ENCODE data around the gene GRM5.

GRM5 gene

DNA sequence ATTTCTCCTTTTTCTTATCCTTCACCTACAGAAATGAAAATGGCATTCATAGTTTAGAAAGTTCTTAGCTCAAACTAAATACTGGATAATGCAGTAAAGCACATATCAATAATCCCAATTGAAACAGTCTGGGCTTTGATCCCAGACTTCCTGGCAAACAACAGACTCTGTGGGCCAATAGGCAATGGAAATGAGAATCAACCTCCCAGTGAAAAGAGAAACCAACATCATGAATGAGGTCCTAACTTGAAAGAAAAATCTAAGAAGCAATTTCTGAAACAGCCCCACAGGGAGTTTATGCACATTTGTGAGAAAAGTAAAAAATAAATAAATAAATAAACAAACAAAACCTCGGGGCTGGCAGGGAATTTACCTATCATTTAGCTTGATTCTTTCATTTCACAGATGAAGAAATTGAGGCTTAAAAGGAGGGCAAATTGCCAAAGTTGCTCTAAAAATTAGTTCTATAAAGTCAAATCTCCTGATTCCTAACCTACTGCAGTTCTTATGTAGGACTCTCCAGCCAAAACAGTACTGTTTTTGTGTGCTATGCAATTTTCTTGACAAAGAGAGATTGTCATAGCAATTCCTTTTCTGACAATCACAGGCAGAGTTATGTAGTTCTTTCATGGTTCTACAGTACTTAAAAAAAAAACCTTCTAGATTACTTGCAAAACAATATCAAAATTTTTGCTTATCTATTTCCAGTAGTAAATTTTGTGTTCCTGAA is 265.8 kb downstream of the GRM5 start:
- no peak for TF ChIP-seq JUND (IDR thresholded peaks at IDR 0.05; ENCODE audit: low read depth)
- in situ Hi-C loops (cut with HindIII; ENCODE audit: low pct_unique_long_range_greater_than_20kb, low sequenced_read_pairs): no loop called here
- DNase-seq (ENCODE audit: low read depth in 1 of 2, low spot score in 1 of 2): no peak

DNA sequence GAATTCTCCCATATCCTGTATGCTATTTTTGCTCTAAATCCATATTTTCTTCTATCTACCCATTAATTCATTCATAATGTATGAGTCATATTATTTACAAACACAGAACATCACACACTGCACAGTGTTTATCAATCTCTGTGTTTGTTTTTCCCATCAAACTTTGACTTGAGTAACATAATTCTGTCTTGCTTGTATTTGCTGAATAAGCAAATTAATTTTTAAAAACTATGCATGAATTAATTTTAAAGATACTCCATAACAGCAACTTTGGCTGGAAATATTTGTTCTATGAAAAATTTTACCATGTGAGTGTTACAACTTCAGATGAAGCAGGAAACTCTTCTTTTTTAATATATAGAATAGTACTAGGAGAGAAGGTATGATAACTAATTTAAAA is 275.6 kb downstream of the GRM5 start:
- TF ChIP-seq JUND (IDR thresholded peaks at IDR 0.05; ENCODE audit: low read depth): no peak
- no peak for DNase-seq (ENCODE audit: low read depth in 1 of 2, low spot score in 1 of 2)
- in situ Hi-C loops (cut with HindIII; ENCODE audit: low pct_unique_long_range_greater_than_20kb, low sequenced_read_pairs): no loop called here

DNA sequence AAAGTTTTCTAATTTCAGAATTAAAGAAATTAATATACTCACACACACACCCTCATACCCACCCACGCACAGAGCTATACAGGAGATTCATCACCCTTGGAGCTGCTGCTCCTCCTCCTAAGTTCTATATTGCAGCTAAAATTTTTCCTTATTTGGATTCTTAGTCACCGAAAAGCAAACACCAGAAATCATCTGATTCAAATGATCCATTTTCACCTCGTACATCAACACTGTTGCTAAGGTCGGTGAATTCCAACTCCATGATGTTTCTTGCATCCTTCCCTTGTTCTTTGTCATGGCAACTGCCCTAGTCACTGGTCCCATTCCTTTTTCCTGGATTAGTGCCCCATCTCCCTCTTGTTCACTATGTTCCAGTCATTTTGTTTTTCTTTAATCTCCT is 286.2 kb downstream of the GRM5 start:
- no peak for DNase-seq (ENCODE audit: low read depth in 1 of 2, low spot score in 1 of 2)
- in situ Hi-C loops (cut with HindIII; ENCODE audit: low pct_unique_long_range_greater_than_20kb, low sequenced_read_pairs): no loop called here
- TF ChIP-seq JUND (IDR thresholded peaks at IDR 0.05; ENCODE audit: low read depth): no peak

DNA sequence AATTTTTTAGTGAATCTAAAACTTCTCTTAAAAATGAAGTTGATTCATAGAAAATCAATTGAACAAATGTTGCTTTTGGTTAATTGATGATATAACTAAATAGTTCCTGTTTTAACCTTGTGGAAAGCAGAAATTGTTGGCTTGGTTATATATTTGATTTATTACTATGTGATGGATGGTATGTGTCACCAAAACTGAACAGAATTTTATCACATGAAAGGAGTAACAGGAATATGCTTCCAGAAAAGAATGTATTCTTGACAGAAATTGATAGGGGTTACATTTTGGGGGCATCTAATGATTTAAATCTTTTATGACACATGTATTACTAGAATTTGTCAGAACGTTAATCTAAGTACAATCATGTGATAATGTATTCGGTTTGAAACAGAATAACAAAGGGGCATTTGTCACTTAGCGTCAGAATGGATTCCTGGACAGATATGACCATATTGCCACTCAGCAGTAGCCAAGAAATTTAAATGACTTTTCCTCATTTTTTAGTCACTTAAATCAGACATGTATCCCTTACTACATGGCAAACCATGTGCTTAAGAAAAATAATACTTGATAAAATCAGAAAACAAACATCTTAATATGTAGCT is 295.2 kb downstream of the GRM5 start:
- no peak for DNase-seq (ENCODE audit: low read depth in 1 of 2, low spot score in 1 of 2)
- in situ Hi-C loops (cut with HindIII; ENCODE audit: low pct_unique_long_range_greater_than_20kb, low sequenced_read_pairs): no loop called here
- no peak for TF ChIP-seq JUND (IDR thresholded peaks at IDR 0.05; ENCODE audit: low read depth)

DNA sequence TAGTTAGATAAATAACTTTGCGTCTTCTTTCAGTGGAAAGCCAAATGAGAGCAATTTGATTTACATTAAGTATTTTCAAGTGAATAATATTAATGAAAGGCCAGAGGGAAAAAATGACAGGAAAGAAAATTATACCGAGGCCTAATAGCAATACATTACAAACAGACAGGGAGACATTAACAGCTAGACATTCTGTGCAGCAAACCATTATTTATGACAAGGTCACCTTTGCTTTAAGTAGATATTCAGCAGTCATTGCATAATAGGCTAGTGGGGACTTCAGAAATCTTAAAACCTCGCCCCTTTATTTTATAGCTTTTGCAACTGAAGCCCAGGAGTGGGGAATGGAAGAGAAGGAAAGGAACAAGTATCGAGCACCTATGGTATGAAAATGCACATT is 321.6 kb downstream of the GRM5 start:
- DNase-seq (ENCODE audit: low read depth in 1 of 2, low spot score in 1 of 2): no peak
- in situ Hi-C loops (cut with HindIII; ENCODE audit: low pct_unique_long_range_greater_than_20kb, low sequenced_read_pairs): no loop called here
- no peak for TF ChIP-seq JUND (IDR thresholded peaks at IDR 0.05; ENCODE audit: low read depth)

DNA sequence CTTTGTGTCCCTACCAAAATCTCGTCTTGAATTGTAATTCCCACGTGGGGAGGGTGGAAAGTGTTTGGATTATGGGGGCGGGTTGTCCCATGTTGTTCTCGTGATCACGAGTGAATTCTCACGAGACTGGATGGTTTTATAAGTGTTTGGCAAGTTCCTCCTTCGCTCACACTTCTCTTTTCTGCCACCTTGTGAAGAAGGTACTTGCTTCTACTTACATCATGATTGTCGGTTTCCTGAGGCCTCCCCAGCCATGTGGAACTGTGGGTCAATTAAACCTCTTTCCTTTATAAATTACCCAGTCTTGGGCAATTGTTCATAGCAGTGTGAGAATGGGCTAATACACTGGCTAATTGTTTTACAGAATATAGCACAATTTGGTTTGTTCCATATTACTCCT is 326.3 kb downstream of the GRM5 start:
- in situ Hi-C loops (cut with HindIII; ENCODE audit: low pct_unique_long_range_greater_than_20kb, low sequenced_read_pairs): no loop called here
- no peak for DNase-seq (ENCODE audit: low read depth in 1 of 2, low spot score in 1 of 2)
- TF ChIP-seq JUND (IDR thresholded peaks at IDR 0.05; ENCODE audit: low read depth): no peak

DNA sequence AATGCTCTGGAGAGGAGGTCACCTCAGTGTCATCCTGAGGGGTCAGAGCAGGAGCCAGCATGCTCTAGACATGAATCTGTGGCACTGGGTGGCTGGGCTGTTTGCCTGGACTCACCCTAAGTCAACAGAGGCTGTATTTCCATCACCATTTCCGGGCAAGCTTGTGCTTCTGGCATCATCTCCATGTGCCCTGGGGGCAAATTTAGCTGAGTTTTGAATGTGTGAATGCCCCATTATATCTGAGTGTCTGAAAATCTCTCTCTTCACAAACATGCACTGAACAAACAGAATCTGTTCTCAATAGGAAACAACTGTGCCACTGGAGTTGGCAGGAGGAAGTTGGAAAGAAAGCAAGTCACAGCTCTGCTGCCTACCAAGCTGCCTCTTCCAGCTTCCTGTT is 356.2 kb downstream of the GRM5 start:
- no peak for TF ChIP-seq JUND (IDR thresholded peaks at IDR 0.05; ENCODE audit: low read depth)
- peak in 1 of 2 experiments; percentile 14 for DNase-seq (ENCODE audit: low read depth in 1 of 2, low spot score in 1 of 2)

DNA sequence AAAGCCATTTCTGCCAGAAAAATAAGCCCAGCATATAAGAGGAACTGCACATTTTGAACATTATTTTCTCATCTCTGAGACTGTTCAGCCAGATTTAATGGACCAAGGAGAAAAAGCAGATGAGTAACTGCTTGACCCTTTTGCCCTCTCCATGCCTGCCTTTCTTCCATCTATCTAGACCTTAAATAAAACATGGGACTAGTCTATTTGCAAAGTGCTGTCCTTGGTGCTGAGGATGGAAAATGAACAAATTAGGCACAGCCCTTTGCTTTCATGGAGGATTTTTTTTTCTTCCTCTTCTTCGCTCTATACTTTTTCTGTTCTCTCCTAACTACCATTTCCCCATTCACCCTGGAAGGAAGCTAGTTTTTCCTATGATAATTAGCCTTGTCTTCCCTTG is 361.3 kb downstream of the GRM5 start:
- in situ Hi-C loops (cut with HindIII; ENCODE audit: low pct_unique_long_range_greater_than_20kb, low sequenced_read_pairs): no loop called here
- no peak for TF ChIP-seq JUND (IDR thresholded peaks at IDR 0.05; ENCODE audit: low read depth)
- peak in 1 of 2 experiments; percentile 18 for DNase-seq (ENCODE audit: low read depth in 1 of 2, low spot score in 1 of 2)

More for the DNA sequence above, 356.2 kb downstream of the GRM5 start:
- in situ Hi-C loops (cut with HindIII; ENCODE audit: low pct_unique_long_range_greater_than_20kb, low sequenced_read_pairs): no loop called here

DNA sequence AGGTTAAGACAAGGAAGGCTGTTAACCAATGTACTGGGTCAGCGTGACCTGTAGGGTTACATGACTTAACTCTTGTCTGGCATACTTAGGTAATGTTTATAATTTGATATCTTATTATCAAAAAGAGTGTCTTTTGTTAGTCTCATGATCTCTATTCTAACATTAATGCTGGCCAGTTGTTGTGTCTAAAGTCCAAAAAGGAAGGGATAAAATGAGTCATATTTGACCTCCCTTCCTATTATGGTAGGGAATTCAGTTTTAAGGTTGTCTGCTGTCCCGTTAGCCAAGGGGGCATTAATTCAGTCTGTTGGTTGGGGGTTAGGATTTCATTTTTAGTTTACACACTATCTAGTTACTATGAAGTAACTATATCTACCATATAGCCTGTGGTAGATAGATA is 364.0 kb downstream of the GRM5 start:
- no peak for TF ChIP-seq JUND (IDR thresholded peaks at IDR 0.05; ENCODE audit: low read depth)
- in situ Hi-C loops (cut with HindIII; ENCODE audit: low pct_unique_long_range_greater_than_20kb, low sequenced_read_pairs): no loop called here
- DNase-seq (ENCODE audit: low read depth in 1 of 2, low spot score in 1 of 2): no peak

DNA sequence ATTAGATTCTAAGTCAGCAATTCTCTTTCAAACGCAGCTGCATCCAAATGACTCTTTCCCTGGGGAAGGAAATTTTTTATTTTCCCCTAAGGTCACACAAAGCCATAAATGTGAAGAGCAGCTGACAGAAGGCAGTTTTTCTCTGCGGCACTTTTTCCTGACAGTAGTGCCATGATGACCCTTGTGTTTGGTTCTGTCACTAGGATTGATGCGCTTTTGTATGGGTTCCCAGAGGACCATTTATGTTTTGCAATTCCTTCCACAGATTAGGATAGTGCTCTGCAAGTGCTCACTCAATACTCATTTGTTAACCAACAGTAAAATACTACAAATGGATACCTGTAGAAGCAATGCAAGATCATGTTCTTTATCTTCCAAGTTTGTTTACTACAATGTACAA is 368.6 kb downstream of the GRM5 start:
- DNase-seq (ENCODE audit: low read depth in 1 of 2, low spot score in 1 of 2): no peak
- no peak for TF ChIP-seq JUND (IDR thresholded peaks at IDR 0.05; ENCODE audit: low read depth)
- in situ Hi-C loops (cut with HindIII; ENCODE audit: low pct_unique_long_range_greater_than_20kb, low sequenced_read_pairs): no loop called here

DNA sequence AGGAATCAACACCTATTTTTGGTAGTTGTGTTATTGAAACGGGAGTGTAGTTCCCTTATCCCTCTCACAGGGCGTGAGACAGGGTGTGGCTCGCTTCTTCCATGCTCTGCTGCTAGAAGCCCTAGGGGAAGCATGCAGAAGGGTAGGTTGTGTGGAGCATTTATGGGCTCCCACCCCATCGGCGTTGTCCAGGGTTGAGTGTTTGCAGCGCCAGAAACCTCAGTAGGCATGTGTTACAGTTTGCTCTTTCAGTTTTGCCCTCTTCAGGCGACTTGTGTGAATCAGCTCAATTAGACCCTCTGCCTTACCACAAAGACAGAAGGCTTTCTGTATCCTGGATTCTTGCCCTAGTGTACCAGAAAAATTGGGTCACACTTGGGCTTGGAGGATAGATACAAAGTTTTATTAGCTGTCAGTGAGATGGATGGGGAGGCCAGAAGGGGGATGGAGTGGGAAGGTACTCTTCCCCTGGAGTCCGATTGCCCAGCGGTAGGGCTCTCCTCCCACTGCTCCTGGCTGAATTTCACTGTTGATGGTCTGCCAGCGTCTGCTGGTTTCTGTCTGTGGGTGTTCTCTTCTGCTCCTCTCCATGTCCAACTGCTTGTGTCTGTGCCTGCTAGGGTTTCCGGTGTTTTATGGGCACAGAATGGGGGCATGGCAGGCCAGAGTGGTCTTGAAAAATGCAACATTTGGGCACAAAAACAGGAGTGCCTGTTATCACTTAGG is 369.9 kb downstream of the GRM5 start:
- TF ChIP-seq JUND (IDR thresholded peaks at IDR 0.05; ENCODE audit: low read depth): no peak
- DNase-seq (ENCODE audit: low read depth in 1 of 2, low spot score in 1 of 2): no peak
- in situ Hi-C loops (cut with HindIII; ENCODE audit: low pct_unique_long_range_greater_than_20kb, low sequenced_read_pairs): no loop called here

DNA sequence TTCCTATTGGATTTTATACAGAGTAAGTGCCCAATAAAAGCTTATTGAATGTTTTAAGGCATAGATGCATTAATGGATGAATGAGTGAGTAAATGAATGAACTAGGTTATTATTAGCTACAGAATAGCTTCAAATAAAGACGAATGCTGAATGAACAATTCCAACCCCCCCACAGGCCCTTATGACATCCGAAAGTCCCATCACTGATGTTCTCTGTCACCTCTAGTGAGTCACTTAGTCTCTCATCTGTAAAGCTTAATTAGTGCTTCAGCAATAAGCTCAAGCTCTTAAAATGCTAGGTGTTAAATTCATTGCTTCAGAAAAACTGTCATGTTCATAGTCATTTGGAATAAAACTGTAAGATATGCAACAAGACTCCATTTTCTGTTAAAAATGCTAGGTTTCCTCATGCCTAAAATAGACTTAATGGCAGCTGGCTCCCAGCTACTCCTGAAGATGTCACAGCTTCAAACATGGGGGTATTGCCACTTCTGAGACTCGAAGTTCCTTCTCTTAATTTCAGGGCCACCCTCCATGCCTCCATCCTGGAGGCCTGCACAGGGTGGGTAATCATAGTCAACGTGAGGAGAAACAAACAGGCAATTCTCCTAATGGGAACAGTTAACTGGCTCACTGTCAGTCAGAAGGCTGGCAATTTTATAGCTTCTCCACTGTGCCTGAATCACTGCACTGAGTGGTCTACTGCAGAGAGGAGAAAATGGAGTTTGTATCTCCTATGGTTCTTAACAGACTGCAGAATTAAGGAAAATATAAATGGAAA is 373.3 kb downstream of the GRM5 start:
- no peak for DNase-seq (ENCODE audit: low read depth in 1 of 2, low spot score in 1 of 2)
- in situ Hi-C loops (cut with HindIII; ENCODE audit: low pct_unique_long_range_greater_than_20kb, low sequenced_read_pairs): no loop called here
- no peak for TF ChIP-seq JUND (IDR thresholded peaks at IDR 0.05; ENCODE audit: low read depth)
